Mucosa of descending colon (tissue), 3 donors: ENCODE data around the gene ZNF407. TPM values are rescaled to one million over a fixed set of nuclear protein-coding genes. Genes with fewer than 3 reads are reported as not detected.

ENCODE experiments used
- ATAC-seq: fragments of 200-7000 bp; cut with Tn5 transposase; one replicate; pipeline ENCODE4 v1.9.1; 2020; ENCODE audit warnings: mild to moderate bottlenecking, moderate library complexity
- DNase-seq, 3 donors: peaks; one replicate each; pipeline ENCODE4 v3.0.0-alpha.2; 2020
- H3K36me3 ChIP-seq: fragments of 200-600 bp; one replicate; pipeline ENCODE4 v1.8.0; 2021; ENCODE audit warnings: low read depth, mild to moderate bottlenecking
- H3K4me1 ChIP-seq: fragments of 200-600 bp; one replicate; pipeline ENCODE4 v1.8.0; 2021; ENCODE audit warnings: low read depth, mild to moderate bottlenecking
- H3K4me3 ChIP-seq: fragments of 200-600 bp; one replicate; pipeline ENCODE4 v1.8.0; 2021; ENCODE audit warnings: mild to moderate bottlenecking
- H3K9me3 ChIP-seq: fragments of 200-600 bp; one replicate; pipeline ENCODE4 v1.8.0; 2021; ENCODE audit warnings: mild to moderate bottlenecking
- intact Hi-C, 2 donors: fragments of 100-400 bp; cut with DNase I in 1 of 2; cut with micrococcal nuclease in 1 of 2; formaldehyde crosslinking; loops; one replicate each; pipeline versions ENCODE4 v1.11.0 to v1.11.1; 2022; cut with DNase I, micrococcal nuclease
- total RNA-seq, 3 donors: library from RNA; stranded (reverse); fragmentation: NEBNext Ultra II Directional in 2 of 3; extraction: Animal tissue kit (Norgen Biotek cat#: 25700) in 2 of 3; gene quantifications; one replicate each; pipeline versions ENCODE4 v1.2.1 to v1.2.4, GENCODE V29; 2021 to 2023
- TF ChIP-seq, protein P1 (sequence below): fragments of 200-600 bp; IDR thresholded peaks from one replicate; pipeline ENCODE4 v1.8.0; 2022; ENCODE audit warnings: antibody characterized with exemption, mild to moderate bottlenecking
- donor health status: DM: no; HTN: no; CAD: no; lungs with moderate emphysema.
- donor health status: DM: no; HTN: no; CAD: no.
- donor health status: DM: no; HTN: yes; CAD: no.

ZNF407 gene
- total RNA-seq, 3 donors from 2014 or later: 13.0 to 25.1 (median 18.8) TPM

DNA sequence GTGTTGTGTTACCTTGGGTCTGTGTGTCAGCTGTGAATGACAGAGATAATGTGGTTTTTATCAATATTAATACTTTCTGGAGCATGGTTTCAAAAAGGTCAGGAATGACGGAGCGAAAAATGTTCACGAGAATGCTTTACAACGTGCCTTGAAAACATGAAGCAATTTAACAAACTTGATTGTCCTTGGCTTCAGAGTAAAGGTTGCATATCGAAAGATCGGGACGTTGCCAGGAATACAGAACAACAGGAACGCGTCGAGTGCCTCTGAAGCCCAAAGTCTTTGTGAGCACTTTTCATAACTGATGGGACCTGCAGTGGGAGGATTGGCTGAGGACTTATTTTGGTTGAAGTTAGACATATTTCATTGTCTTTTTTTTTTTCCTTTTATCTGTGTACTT, 206.1 kb downstream of the ZNF407 start:
- Histone ChIP-seq H3K4me3 (no peak overlapping the region), H3K36me3 (no peaks in the 10 kb centered on the region), H3K4me1 (peaks cover 7% of the 10 kb centered on the region), H3K9me3 (no peaks in the 10 kb centered on the region)
- no peak for ATAC-seq
- TF ChIP-seq, protein P1, sequence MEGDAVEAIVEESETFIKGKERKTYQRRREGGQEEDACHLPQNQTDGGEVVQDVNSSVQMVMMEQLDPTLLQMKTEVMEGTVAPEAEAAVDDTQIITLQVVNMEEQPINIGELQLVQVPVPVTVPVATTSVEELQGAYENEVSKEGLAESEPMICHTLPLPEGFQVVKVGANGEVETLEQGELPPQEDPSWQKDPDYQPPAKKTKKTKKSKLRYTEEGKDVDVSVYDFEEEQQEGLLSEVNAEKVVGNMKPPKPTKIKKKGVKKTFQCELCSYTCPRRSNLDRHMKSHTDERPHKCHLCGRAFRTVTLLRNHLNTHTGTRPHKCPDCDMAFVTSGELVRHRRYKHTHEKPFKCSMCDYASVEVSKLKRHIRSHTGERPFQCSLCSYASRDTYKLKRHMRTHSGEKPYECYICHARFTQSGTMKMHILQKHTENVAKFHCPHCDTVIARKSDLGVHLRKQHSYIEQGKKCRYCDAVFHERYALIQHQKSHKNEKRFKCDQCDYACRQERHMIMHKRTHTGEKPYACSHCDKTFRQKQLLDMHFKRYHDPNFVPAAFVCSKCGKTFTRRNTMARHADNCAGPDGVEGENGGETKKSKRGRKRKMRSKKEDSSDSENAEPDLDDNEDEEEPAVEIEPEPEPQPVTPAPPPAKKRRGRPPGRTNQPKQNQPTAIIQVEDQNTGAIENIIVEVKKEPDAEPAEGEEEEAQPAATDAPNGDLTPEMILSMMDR: no peak
- intact Hi-C loops: no loop called here
- no peak for DNase-seq

- Histone ChIP-seq H3K4me3 (no peak overlapping the region), H3K36me3 (no peaks in the 10 kb centered on the region), H3K4me1 (peaks cover 7% of the 10 kb centered on the region), H3K9me3 (no peaks in the 10 kb centered on the region)
- ATAC-seq: no peak
- TF ChIP-seq, protein P1: no peak
- intact Hi-C loops: no loop called here
- no peak for DNase-seq
Measured at GRCh38 chr18:74804677-74805076, 207.0 kb downstream of the ZNF407 start.

DNA sequence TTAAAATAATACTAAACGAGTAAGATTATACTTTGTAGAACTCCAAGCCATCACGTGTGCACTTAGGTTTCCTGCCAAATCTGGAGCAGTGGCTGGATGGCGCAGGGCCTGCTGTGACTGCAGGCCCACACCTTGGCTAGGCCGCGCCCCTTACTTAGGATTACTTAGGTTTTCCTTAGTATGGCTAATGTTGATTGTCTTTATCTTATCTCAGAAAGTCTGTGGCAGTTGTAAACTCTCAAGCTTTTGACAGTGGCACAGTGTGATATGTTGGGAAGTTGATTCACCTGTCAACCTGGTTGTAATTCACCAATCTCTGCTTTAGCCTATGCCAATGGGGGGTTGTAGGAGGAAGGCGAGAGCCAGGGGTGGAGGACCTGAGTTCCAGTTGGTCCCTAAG, 208.4 kb downstream of the ZNF407 start:
- peak; percentile 97 for ATAC-seq
- peak; percentile 61 to 76 (median 73) for DNase-seq
- H3K36me3 ChIP-seq: no peaks in the 10 kb centered on the region
- intact Hi-C loops: no loop called here
- no peaks in the 10 kb centered on the region for H3K9me3 ChIP-seq
- TF ChIP-seq, protein P1: no peak
- H3K4me1 ChIP-seq: peaks cover 7% of the 10 kb centered on the region
- H3K4me3 ChIP-seq: no peak overlapping the region

- TF ChIP-seq, protein P1: no peak
- H3K9me3 ChIP-seq: no peaks in the 10 kb centered on the region
- H3K4me3 ChIP-seq: no peak overlapping the region
- intact Hi-C loops: no loop called here
- ATAC-seq (peak; percentile 54), DNase-seq (no peak)
- H3K36me3 ChIP-seq: no peaks in the 10 kb centered on the region
- H3K4me1 ChIP-seq: peaks cover 7% of the 10 kb centered on the region
Measured at GRCh38 chr18:74806700-74807416, 209.2 kb downstream of the ZNF407 start.

- Histone ChIP-seq H3K9me3 (no peaks in the 10 kb centered on the region), H3K36me3 (no peaks in the 10 kb centered on the region), H3K4me3 (no peak overlapping the region), H3K4me1 (no peaks in the 10 kb centered on the region)
- no peak for DNase-seq
- no peak for ATAC-seq
- intact Hi-C loops: no loop called here
- TF ChIP-seq, protein P1: no peak
Measured at GRCh38 chr18:74817576-74817975, 219.9 kb downstream of the ZNF407 start.
